Measurements from ENCODE around the gene CALCOCO1.

CALCOCO1 gene

GRCh38 chr12:53686436-53686835 lies 40.8 kb downstream of the CALCOCO1 start:
- Histone ChIP-seq H2BK12ac (ENCODE audit: low read length in 2 of 2) (no peak overlapping the region), H2AK5ac (ENCODE audit: low read length, severe bottlenecking) (no peak overlapping the region), H4K8ac (ENCODE audit: low read length) (no peak overlapping the region), H2BK120ac (ENCODE audit: low read depth, low read length) (no peak overlapping the region), H3K36me3 (ENCODE audit: control insufficient read depth in 1 of 2, insufficient read depth in 2 of 2, low read depth in 1 of 2, low read length in 2 of 2) (no peaks in the 10 kb centered on the region), H4K91ac (ENCODE audit: low read length) (no peak overlapping the region), H3K14ac (ENCODE audit: low read length in 2 of 2) (no peak overlapping the region), H2AFZ (ENCODE audit: low read depth, low read length) (no peak overlapping the region), H3K79me1 (replicated peaks; ENCODE audit: low read length, poor library complexity, severe bottlenecking) (no peaks in the 10 kb centered on the region), H2BK5ac (ENCODE audit: low read depth, low read length, poor library complexity, severe bottlenecking) (no peak overlapping the region), H3K4me3 (ENCODE audit: insufficient read depth in 1 of 2, low read depth in 1 of 2, low read length in 2 of 2) (no peak overlapping the region), H3K9ac (ENCODE audit: low read length) (no peak overlapping the region), H3K9me3 (ENCODE audit: control insufficient read depth, low read length) (no peaks in the 10 kb centered on the region), H3K4me1 (ENCODE audit: control insufficient read depth, insufficient read depth, low read depth, low read length) (no peaks in the 10 kb centered on the region), H3K18ac (ENCODE audit: low read depth in 1 of 2, low read length in 2 of 2) (no peak overlapping the region), H3K27me3 (ENCODE audit: control insufficient read depth in 1 of 2, insufficient read depth in 1 of 2, low read length in 2 of 2) (peaks cover 0 to 4% of the 10 kb centered on the region in 2 experiments), H3K4me2 (ENCODE audit: low read length, poor library complexity, severe bottlenecking) (no peak overlapping the region), H3K27ac (ENCODE audit: low read length, poor library complexity, severe bottlenecking) (no peak overlapping the region), H2BK15ac (ENCODE audit: low read depth, poor library complexity, severe bottlenecking) (no peak overlapping the region), H3K4ac (ENCODE audit: low read depth in 1 of 2, low read length in 2 of 2) (no peak overlapping the region), H3K23ac (ENCODE audit: low read length in 2 of 2) (no peak overlapping the region)
- DNase-seq: no peak
- 100% methylated on average over 2 of the region's 3 CpGs for WGBS

- H3K36me3 ChIP-seq (ENCODE audit: control insufficient read depth in 1 of 2, insufficient read depth in 2 of 2, low read depth in 1 of 2, low read length in 2 of 2): no peaks in the 10 kb centered on the region
- H3K9ac ChIP-seq (ENCODE audit: low read length): no peak overlapping the region
- H4K8ac ChIP-seq (ENCODE audit: low read length): no peak overlapping the region
- peaks cover 0 to 4% of the 10 kb centered on the region in 2 experiments for H3K27me3 ChIP-seq (ENCODE audit: control insufficient read depth in 1 of 2, insufficient read depth in 1 of 2, low read length in 2 of 2)
- H2AFZ ChIP-seq (ENCODE audit: low read depth, low read length): no peak overlapping the region
- no peak overlapping the region for H3K4me2 ChIP-seq (ENCODE audit: low read length, poor library complexity, severe bottlenecking)
- H2BK15ac ChIP-seq (ENCODE audit: low read depth, poor library complexity, severe bottlenecking): no peak overlapping the region
- no peak overlapping the region for H3K14ac ChIP-seq (ENCODE audit: low read length in 2 of 2)
- no peak overlapping the region for H2BK12ac ChIP-seq (ENCODE audit: low read length in 2 of 2)
- 88% methylated on average over 3 of the region's 3 CpGs for WGBS
- no peak for DNase-seq
- no peak overlapping the region for H3K23ac ChIP-seq (ENCODE audit: low read length in 2 of 2)
- no peak overlapping the region for H2AK5ac ChIP-seq (ENCODE audit: low read length, severe bottlenecking)
- H3K9me3 ChIP-seq (ENCODE audit: control insufficient read depth, low read length): no peaks in the 10 kb centered on the region
- H3K27ac ChIP-seq (ENCODE audit: low read length, poor library complexity, severe bottlenecking): no peak overlapping the region
- H3K18ac ChIP-seq (ENCODE audit: low read depth in 1 of 2, low read length in 2 of 2): no peak overlapping the region
- H3K4me1 ChIP-seq (ENCODE audit: control insufficient read depth, insufficient read depth, low read depth, low read length): no peaks in the 10 kb centered on the region
- no peak overlapping the region for H3K4ac ChIP-seq (ENCODE audit: low read depth in 1 of 2, low read length in 2 of 2)
- H4K91ac ChIP-seq (ENCODE audit: low read length): no peak overlapping the region
- no peak overlapping the region for H2BK120ac ChIP-seq (ENCODE audit: low read depth, low read length)
- no peak overlapping the region for H3K4me3 ChIP-seq (ENCODE audit: insufficient read depth in 1 of 2, low read depth in 1 of 2, low read length in 2 of 2)
- H2BK5ac ChIP-seq (ENCODE audit: low read depth, low read length, poor library complexity, severe bottlenecking): no peak overlapping the region
- no peaks in the 10 kb centered on the region for H3K79me1 ChIP-seq (replicated peaks; ENCODE audit: low read length, poor library complexity, severe bottlenecking)
Observed at GRCh38 chr12:53684654-53685220, 42.5 kb downstream of the CALCOCO1 start.

GRCh38 chr12:53683983-53684382 lies 43.3 kb downstream of the CALCOCO1 start:
- no peaks in the 10 kb centered on the region for H3K4me1 ChIP-seq (ENCODE audit: control insufficient read depth, insufficient read depth, low read depth, low read length)
- no peak overlapping the region for H2AFZ ChIP-seq (ENCODE audit: low read depth, low read length)
- 85% methylated on average over 9 of the region's 9 CpGs for WGBS
- no peak for DNase-seq
- no peak overlapping the region for H3K14ac ChIP-seq (ENCODE audit: low read length in 2 of 2)
- no peak overlapping the region for H3K27ac ChIP-seq (ENCODE audit: low read length, poor library complexity, severe bottlenecking)
- H4K8ac ChIP-seq (ENCODE audit: low read length): no peak overlapping the region
- H3K36me3 ChIP-seq (ENCODE audit: control insufficient read depth in 1 of 2, insufficient read depth in 2 of 2, low read depth in 1 of 2, low read length in 2 of 2): no peaks in the 10 kb centered on the region
- no peaks in the 10 kb centered on the region for H3K27me3 ChIP-seq (ENCODE audit: control insufficient read depth in 1 of 2, insufficient read depth in 1 of 2, low read length in 2 of 2)
- no peak overlapping the region for H4K91ac ChIP-seq (ENCODE audit: low read length)
- H3K9ac ChIP-seq (ENCODE audit: low read length): no peak overlapping the region
- no peak overlapping the region for H3K18ac ChIP-seq (ENCODE audit: low read depth in 1 of 2, low read length in 2 of 2)
- no peaks in the 10 kb centered on the region for H3K9me3 ChIP-seq (ENCODE audit: control insufficient read depth, low read length)
- no peak overlapping the region for H2BK15ac ChIP-seq (ENCODE audit: low read depth, poor library complexity, severe bottlenecking)
- H2BK120ac ChIP-seq (ENCODE audit: low read depth, low read length): no peak overlapping the region
- no peak overlapping the region for H3K23ac ChIP-seq (ENCODE audit: low read length in 2 of 2)
- H2BK5ac ChIP-seq (ENCODE audit: low read depth, low read length, poor library complexity, severe bottlenecking): no peak overlapping the region
- H2AK5ac ChIP-seq (ENCODE audit: low read length, severe bottlenecking): no peak overlapping the region
- H2BK12ac ChIP-seq (ENCODE audit: low read length in 2 of 2): no peak overlapping the region
- H3K4ac ChIP-seq (ENCODE audit: low read depth in 1 of 2, low read length in 2 of 2): no peak overlapping the region
- no peaks in the 10 kb centered on the region for H3K79me1 ChIP-seq (replicated peaks; ENCODE audit: low read length, poor library complexity, severe bottlenecking)
- H3K4me3 ChIP-seq (ENCODE audit: insufficient read depth in 1 of 2, low read depth in 1 of 2, low read length in 2 of 2): no peak overlapping the region
- no peak overlapping the region for H3K4me2 ChIP-seq (ENCODE audit: low read length, poor library complexity, severe bottlenecking)

- H2BK12ac ChIP-seq (ENCODE audit: low read length in 2 of 2): no peak overlapping the region
- no peaks in the 10 kb centered on the region for H3K4me1 ChIP-seq (ENCODE audit: control insufficient read depth, insufficient read depth, low read depth, low read length)
- H3K4ac ChIP-seq (ENCODE audit: low read depth in 1 of 2, low read length in 2 of 2): no peak overlapping the region
- no peak overlapping the region for H2BK5ac ChIP-seq (ENCODE audit: low read depth, low read length, poor library complexity, severe bottlenecking)
- H4K8ac ChIP-seq (ENCODE audit: low read length): no peak overlapping the region
- H2BK15ac ChIP-seq (ENCODE audit: low read depth, poor library complexity, severe bottlenecking): no peak overlapping the region
- H3K4me2 ChIP-seq (ENCODE audit: low read length, poor library complexity, severe bottlenecking): no peak overlapping the region
- no peak overlapping the region for H3K23ac ChIP-seq (ENCODE audit: low read length in 2 of 2)
- no peaks in the 10 kb centered on the region for H3K36me3 ChIP-seq (ENCODE audit: control insufficient read depth in 1 of 2, insufficient read depth in 2 of 2, low read depth in 1 of 2, low read length in 2 of 2)
- WGBS: 100% methylated on average over 1 of the region's 2 CpGs
- no peaks in the 10 kb centered on the region for H3K27me3 ChIP-seq (ENCODE audit: control insufficient read depth in 1 of 2, insufficient read depth in 1 of 2, low read length in 2 of 2)
- no peak overlapping the region for H2AFZ ChIP-seq (ENCODE audit: low read depth, low read length)
- H3K79me1 ChIP-seq (replicated peaks; ENCODE audit: low read length, poor library complexity, severe bottlenecking): no peaks in the 10 kb centered on the region
- H3K27ac ChIP-seq (ENCODE audit: low read length, poor library complexity, severe bottlenecking): no peak overlapping the region
- H3K18ac ChIP-seq (ENCODE audit: low read depth in 1 of 2, low read length in 2 of 2): no peak overlapping the region
- H2AK5ac ChIP-seq (ENCODE audit: low read length, severe bottlenecking): no peak overlapping the region
- no peaks in the 10 kb centered on the region for H3K9me3 ChIP-seq (ENCODE audit: control insufficient read depth, low read length)
- no peak overlapping the region for H3K4me3 ChIP-seq (ENCODE audit: insufficient read depth in 1 of 2, low read depth in 1 of 2, low read length in 2 of 2)
- no peak for DNase-seq
- no peak overlapping the region for H3K9ac ChIP-seq (ENCODE audit: low read length)
- no peak overlapping the region for H4K91ac ChIP-seq (ENCODE audit: low read length)
- no peak overlapping the region for H3K14ac ChIP-seq (ENCODE audit: low read length in 2 of 2)
- no peak overlapping the region for H2BK120ac ChIP-seq (ENCODE audit: low read depth, low read length)
Observed at GRCh38 chr12:53683494-53683893, 43.8 kb downstream of the CALCOCO1 start.

Data from mesenchymal stem cell (in vitro differentiated cells and primary cell).